AG09319 (cell line): ENCODE data around the gene ZBTB7C.
"Not testable (repeated sequence)": the region's sequence is repeated elsewhere in the genome, so short reads cannot be mapped to it uniquely, and the experiment has no call there.

Experiments
- DNase-seq: peaks from one replicate; pipeline ENCODE4 v3.0.0-alpha.2; 2010; ENCODE audit warnings: low read depth; ENCODE audit errors: extremely low read depth
- TF ChIP-seq, protein P1 (sequence below): IDR thresholded peaks from 2 replicates; pipeline ENCODE4 v1.5.1; 2011; ENCODE audit warnings: low read depth, mild to moderate bottlenecking, inconsistent platforms, low read length, moderate library complexity

The ZBTB7C gene

DNA sequence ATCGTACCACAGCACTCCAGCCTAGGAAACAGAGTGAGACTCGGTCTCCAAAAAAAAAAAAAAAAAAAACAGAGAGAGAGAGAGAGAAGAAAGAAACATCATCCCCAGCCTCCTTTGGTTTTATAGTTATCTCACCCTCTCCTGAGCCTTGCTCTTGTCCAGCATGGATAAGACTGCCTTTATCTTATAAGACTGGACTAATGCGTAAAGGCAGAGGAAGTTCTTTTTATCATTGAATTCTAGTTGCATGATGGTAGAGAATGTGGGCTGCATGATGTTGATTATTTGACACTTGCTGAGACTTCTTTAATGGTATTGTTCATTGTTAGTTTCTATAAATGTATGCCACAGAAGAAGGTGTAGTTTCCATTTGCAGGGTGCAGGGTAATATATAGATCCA lies 124.4 kb downstream of the ZBTB7C start:
- TF ChIP-seq, protein P1, sequence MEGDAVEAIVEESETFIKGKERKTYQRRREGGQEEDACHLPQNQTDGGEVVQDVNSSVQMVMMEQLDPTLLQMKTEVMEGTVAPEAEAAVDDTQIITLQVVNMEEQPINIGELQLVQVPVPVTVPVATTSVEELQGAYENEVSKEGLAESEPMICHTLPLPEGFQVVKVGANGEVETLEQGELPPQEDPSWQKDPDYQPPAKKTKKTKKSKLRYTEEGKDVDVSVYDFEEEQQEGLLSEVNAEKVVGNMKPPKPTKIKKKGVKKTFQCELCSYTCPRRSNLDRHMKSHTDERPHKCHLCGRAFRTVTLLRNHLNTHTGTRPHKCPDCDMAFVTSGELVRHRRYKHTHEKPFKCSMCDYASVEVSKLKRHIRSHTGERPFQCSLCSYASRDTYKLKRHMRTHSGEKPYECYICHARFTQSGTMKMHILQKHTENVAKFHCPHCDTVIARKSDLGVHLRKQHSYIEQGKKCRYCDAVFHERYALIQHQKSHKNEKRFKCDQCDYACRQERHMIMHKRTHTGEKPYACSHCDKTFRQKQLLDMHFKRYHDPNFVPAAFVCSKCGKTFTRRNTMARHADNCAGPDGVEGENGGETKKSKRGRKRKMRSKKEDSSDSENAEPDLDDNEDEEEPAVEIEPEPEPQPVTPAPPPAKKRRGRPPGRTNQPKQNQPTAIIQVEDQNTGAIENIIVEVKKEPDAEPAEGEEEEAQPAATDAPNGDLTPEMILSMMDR, result no peak
- DNase-seq, result no peak

DNA sequence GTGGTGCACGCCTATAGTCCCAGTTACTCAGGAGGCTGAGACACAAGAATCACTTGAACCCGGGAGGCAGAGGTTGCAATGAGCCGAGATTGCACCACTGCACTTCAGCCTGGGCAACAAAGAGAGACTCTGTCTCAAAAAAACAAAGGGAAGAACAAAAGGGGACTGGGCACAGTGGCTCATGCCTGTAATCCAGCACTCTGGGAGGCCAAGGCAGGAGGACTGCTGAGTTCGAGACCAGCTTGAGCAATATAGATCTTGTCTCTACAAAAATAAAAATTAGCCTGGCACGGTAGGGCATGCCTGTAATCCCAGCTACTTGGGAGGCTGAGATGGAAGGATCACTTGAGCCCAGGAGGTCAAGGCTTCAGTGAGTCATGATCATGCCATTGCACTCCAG lies 125.2 kb downstream of the ZBTB7C start:
- not testable (repeated sequence) for DNase-seq

DNA sequence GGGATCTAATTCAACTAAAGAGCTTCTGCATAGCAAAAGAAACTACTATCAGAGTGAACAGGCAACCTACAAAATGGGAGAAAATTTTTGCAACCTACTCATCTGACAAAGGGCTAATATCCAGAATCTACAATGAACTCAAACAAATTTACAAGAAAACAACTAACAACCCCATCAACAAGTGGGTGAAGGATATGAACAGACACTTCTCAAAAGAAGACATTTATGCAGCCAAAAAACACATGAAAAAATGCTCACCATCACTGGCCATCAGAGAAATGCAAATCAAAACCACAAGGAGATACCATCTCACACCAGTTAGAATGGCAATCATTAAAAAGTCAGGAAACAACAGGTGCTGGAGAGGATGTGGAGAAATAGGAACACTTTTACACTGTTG lies 127.7 kb downstream of the ZBTB7C start:
- not testable (repeated sequence) for DNase-seq

DNA sequence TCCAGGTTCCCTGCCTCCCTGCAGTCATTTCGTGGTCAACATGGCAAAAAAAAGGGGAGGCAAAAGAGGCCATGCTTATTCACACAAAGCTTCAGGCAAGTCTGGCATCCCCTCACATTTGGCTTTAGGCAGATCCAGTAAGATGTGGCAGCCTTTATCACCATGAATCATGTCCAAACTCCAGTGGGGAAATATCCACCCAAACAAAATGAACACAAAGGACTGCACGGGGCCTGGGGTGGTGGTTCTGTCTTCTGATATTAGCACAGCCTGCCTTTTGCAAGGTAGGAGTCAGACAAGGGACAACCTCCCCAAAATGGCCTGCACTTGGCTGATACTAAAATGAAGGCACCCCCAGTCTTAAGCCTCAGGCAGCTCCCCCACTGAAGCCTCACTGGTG lies 129.9 kb downstream of the ZBTB7C start:
- TF ChIP-seq, protein P1, result no peak
- DNase-seq, result no peak

DNA sequence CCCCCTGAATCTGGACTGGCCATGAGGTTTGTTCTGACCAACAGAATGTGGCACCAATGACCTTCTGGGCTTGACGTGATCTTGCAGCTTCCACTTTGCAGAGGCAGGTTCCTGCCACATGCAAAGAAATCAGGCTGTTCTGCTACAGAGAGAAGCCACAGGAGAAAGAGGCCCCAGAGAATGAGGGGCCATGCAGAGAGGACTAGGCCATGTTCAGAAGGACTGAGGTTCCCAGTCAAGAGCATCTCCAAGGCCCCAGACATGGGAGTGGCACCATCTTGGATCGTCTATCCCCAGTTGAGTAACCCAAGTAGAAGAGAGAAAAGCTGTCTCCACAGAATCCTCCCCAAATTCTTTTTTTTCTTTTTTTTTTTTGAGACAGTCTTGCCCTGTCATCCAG lies 131.1 kb downstream of the ZBTB7C start:
- DNase-seq, result no peak
- TF ChIP-seq, protein P1, result no peak

DNA sequence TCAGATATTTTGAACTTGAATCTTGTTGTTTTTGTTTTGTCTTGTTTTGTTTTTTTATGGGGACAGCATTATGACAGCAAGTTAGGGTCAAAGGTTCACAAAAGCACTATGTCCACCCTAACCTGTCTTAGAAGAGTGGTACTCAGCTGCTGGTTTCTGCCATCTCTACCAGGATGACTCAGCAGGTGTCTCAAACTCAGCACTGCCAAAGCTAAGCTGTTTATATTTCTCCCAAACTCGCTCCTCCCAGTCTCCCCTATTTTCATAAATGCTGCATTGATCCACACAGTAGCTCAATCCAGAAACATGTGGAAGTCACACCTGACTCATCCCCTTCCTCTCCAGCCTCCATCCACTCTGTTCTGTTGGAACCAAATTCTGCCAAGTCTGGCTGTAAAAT lies 134.9 kb downstream of the ZBTB7C start:
- TF ChIP-seq, protein P1, result no peak
- no peak for DNase-seq

DNA sequence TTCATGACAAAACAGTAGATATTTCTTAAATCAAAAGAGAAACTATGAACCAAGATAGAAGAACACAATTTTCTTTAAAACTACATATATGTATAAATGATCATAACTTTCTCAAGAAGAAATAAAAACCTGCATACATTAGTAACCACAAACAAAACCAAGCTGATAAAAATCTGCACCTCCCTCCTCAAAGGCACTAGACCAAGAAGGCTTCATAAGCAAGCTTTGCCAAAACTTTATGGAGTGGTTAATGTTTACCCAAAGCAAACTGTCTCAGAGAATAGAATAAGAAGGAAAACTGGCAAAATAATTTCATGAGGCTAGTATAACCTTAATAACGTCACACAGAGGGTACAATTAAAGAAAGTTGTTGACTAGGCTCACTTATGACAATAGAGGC lies 138.3 kb downstream of the ZBTB7C start:
- TF ChIP-seq, protein P1, result no peak
- no peak for DNase-seq

DNA sequence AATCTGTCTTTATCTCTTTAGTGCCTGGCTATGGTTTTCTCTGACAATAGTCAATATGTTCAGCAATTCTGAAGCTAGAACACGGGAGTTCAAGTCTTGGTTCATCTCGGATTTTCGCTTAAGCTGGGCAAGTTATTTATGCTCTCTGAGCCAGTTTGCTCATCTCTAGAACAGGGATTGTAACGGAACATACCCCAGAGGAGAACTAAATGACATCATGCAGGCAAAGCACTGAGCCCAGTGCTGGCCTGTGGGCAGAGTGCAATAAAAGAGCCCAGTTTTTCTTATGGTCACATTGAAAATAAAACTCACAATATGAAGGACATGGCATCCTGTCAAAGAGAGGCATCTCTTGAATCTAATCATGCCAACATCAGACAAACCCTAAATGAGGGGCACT lies 143.9 kb downstream of the ZBTB7C start:
- TF ChIP-seq, protein P1, result no peak
- DNase-seq, result no peak
